Colonic mucosa (tissue), 4 donors: ENCODE measurements around the gene MERTK. TPM values are rescaled to one million over a fixed set of nuclear protein-coding genes. Genes with fewer than 3 reads are reported as not detected.

ENCODE experiments used
- DNase-seq: peaks from one replicate; pipeline ENCODE4 v3.0.0-alpha.2; 2020
- H3K27ac ChIP-seq: fragments of 200-600 bp; one replicate; pipeline ENCODE4 v1.8.0; 2021
- H3K27me3 ChIP-seq: fragments of 200-600 bp; one replicate; pipeline ENCODE4 v1.8.0; 2021
- H3K36me3 ChIP-seq: fragments of 200-600 bp; one replicate; pipeline ENCODE4 v1.8.0; 2021
- H3K4me1 ChIP-seq: fragments of 200-600 bp; one replicate; pipeline ENCODE4 v1.8.0; 2021; ENCODE audit warnings: mild to moderate bottlenecking
- H3K4me3 ChIP-seq: fragments of 200-600 bp; one replicate; pipeline ENCODE4 v1.8.0; 2021
- H3K9ac ChIP-seq, 2 donors: one replicate each; pipeline ENCODE4 v1.7.0; 2013; ENCODE audit warnings: control low read depth in 2 of 2, low read depth in 2 of 2, low read length in 2 of 2
- H3K9me3 ChIP-seq: fragments of 200-600 bp; one replicate; pipeline ENCODE4 v1.8.0; 2021
- intact Hi-C: fragments of 100-400 bp; cut with DNase I; formaldehyde crosslinking; loops from one replicate; pipeline ENCODE4 v1.14.1; 2022
- total RNA-seq, 2 donors: library from RNA; stranded (reverse); fragmentation: NEBNext Ultra II Directional in 1 of 2; extraction: Animal tissue kit (Norgen Biotek cat#: 25700) in 1 of 2; gene quantifications; one replicate each; pipeline ENCODE4 v1.2.1, GENCODE V29; 2021
- TF ChIP-seq, protein P1 (sequence below): fragments of 200-600 bp; IDR thresholded peaks from one replicate; pipeline ENCODE4 v1.8.0; 2022; ENCODE audit warnings: antibody characterized with exemption, mild to moderate bottlenecking
- donor health status: healthy.
- donor health status: DM: no; HTN: no; CAD: no.
- donor health status: DM: no; HTN: no; CAD: no.

Gene MERTK
- total RNA-seq, 2 donors from 2014 or later: 3.9 TPM

DNA sequence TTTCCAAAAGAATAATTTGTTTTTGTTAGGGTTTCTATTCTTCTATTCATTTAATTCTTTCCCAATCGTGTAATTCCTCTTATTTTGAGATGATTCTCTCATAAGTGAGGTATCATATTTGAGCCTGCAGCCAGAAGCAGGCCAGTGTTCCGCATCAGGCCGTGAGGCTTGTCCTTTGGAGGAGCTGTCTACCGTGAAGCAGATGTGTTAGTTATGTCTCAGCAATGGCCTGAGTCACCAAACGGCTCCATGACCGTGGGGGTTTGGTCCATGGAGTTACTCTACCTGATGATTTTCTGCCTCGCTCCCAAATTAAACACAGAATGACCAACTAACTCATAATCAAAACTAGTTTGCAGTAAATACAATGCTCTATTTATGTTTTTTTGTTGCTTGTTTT lies 92.4 kb downstream of the MERTK start:
- H3K4me3 ChIP-seq: no peak overlapping the region
- DNase-seq: no peak
- no peak overlapping the region for H3K9ac ChIP-seq
- no peaks in the 10 kb centered on the region for H3K27me3 ChIP-seq
- H3K9me3 ChIP-seq: no peaks in the 10 kb centered on the region
- intact Hi-C loops: no loop called here
- TF ChIP-seq, protein P1, sequence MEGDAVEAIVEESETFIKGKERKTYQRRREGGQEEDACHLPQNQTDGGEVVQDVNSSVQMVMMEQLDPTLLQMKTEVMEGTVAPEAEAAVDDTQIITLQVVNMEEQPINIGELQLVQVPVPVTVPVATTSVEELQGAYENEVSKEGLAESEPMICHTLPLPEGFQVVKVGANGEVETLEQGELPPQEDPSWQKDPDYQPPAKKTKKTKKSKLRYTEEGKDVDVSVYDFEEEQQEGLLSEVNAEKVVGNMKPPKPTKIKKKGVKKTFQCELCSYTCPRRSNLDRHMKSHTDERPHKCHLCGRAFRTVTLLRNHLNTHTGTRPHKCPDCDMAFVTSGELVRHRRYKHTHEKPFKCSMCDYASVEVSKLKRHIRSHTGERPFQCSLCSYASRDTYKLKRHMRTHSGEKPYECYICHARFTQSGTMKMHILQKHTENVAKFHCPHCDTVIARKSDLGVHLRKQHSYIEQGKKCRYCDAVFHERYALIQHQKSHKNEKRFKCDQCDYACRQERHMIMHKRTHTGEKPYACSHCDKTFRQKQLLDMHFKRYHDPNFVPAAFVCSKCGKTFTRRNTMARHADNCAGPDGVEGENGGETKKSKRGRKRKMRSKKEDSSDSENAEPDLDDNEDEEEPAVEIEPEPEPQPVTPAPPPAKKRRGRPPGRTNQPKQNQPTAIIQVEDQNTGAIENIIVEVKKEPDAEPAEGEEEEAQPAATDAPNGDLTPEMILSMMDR: no peak
- peaks cover 6% of the 10 kb centered on the region for H3K4me1 ChIP-seq
- no peaks in the 10 kb centered on the region for H3K36me3 ChIP-seq
- H3K27ac ChIP-seq: no peak overlapping the region

DNA sequence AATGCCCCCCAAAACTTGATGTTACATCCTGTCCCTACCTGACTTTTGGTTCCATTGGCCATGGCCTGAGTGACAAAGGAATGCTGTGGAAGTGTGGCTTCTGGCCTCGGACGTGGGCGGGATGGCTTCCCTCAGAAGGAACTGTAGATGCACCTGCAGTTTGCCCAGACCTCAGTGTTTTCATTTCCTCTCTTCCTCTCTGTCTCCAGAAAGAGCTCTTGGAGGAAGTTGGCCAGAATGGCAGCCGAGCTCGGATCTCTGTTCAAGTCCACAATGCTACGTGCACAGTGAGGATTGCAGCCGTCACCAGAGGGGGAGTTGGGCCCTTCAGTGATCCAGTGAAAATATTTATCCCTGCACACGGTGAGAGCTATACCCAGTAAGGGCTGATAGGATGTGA lies 95.6 kb downstream of the MERTK start:
- H3K9ac ChIP-seq: no peak overlapping the region
- intact Hi-C loops: no loop called here
- no peak overlapping the region for H3K4me3 ChIP-seq
- TF ChIP-seq, protein P1: no peak
- DNase-seq: no peak
- H3K27me3 ChIP-seq: no peaks in the 10 kb centered on the region
- no peaks in the 10 kb centered on the region for H3K36me3 ChIP-seq
- no peaks in the 10 kb centered on the region for H3K4me1 ChIP-seq
- no peaks in the 10 kb centered on the region for H3K9me3 ChIP-seq
- H3K27ac ChIP-seq: no peak overlapping the region

DNA sequence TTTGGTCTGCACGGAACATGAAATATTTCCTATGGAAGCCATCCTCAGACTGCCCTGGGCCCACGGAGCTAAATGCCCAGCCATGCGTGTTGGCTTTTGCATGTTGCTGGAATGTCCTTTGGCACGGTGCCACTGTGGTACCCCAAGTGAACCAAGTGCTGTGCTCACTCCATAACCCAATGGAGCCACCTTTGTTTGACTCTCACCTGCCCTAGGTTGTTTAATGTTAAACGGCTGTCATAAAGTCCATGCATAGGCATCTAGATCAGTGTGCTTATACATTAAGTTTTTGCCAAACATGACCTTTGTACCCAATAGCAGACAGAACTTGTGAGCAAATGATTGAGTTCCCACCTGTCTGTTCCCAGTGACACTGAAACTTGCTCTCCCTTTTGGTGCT lies 96.7 kb downstream of the MERTK start:
- no peak overlapping the region for H3K27ac ChIP-seq
- H3K27me3 ChIP-seq: no peaks in the 10 kb centered on the region
- no peak overlapping the region for H3K4me3 ChIP-seq
- intact Hi-C loops: no loop called here
- H3K9ac ChIP-seq: no peak overlapping the region
- no peaks in the 10 kb centered on the region for H3K9me3 ChIP-seq
- H3K36me3 ChIP-seq: no peaks in the 10 kb centered on the region
- TF ChIP-seq, protein P1: no peak
- DNase-seq: peak; percentile 54
- no peaks in the 10 kb centered on the region for H3K4me1 ChIP-seq

DNA sequence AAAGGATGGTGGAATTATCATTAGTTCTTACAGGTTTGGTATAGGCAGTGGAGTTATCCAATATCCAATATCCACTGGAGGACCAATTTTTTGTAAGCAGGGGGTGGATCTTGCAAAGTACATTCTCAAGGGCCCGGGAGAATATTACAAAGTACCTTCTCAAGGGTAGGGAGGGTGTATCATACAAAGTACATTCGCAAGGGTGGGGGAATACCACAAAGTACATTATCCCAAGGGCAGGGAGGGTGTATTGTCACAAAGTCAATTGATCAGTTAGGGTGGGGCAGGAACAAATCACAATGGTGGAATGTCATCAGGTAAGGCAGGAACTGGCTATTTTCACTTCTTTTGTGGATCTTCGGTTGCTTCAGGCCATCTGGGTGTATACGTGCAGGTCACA lies 101.4 kb downstream of the MERTK start:
- Histone ChIP-seq H3K27me3 (no peaks in the 10 kb centered on the region), H3K4me1 (no peaks in the 10 kb centered on the region), H3K4me3 (no peak overlapping the region), H3K9me3 (no peaks in the 10 kb centered on the region), H3K27ac (no peak overlapping the region), H3K9ac (no peak overlapping the region), H3K36me3 (no peaks in the 10 kb centered on the region)
- no peak for DNase-seq
- TF ChIP-seq, protein P1: no peak
- intact Hi-C loops: no loop called here

DNA sequence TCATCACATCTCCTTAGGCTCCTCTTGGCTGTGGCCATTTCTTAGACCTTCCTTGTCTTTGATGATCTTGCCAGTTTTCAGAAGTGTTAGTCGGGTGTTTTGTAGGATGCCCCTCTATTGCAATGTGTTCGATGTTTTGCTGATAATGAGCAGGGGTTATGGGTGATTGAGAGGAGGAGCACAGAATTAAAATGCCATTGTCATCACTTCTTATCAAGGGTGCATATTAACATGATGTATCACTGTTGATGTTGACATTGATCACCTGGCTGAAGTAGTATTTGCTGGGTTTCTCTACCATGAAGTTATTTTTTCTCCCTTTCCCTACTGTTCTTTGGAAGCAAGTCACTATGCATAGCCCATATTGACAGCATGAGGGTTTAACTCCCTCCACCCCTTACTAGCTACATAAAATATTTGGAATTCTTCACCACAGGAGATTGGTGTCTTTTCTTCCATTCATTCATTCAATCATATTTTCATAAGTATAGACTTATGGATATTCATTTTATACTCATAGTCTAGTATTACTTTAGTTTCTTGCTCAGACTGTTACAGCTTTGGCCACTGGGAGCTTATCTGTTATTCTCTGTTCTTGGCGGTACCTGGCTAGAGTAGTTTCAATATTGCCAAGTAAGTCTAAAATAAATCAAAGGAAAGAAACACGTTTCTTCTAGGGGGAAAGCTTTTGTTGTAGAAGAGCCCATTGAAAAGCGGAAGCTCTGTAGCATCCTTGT lies 102.2 kb downstream of the MERTK start:
- no peak for DNase-seq
- Histone ChIP-seq H3K9me3 (no peaks in the 10 kb centered on the region), H3K36me3 (no peaks in the 10 kb centered on the region), H3K9ac (no peak overlapping the region), H3K4me1 (no peaks in the 10 kb centered on the region), H3K4me3 (no peak overlapping the region), H3K27ac (no peak overlapping the region), H3K27me3 (no peaks in the 10 kb centered on the region)
- intact Hi-C loops: no loop called here
- TF ChIP-seq, protein P1: no peak
